ENCODE measurements around the gene FARP1. TPM values are rescaled to one million over a fixed set of nuclear protein-coding genes. Genes with fewer than 3 reads are reported as not detected.

Gene FARP1
- total and polyA plus RNA-seq, 2 of the 8 experiments (the other 6 are each of a cell fraction or from before 2014, with no cell fraction given) = 24.7 to 104 TPM

- Histone ChIP-seq H4K5ac (ENCODE audit: insufficient read length, low read depth, low read length) (no peak overlapping the region), H3K36me3 (ENCODE audit: control insufficient read depth in 2 of 4, insufficient read depth in 4 of 4, low read length in 3 of 4) (peaks cover 0 to 14% (median 6%) of the 10 kb centered on the region in 4 experiments; a peak in 5 of 8 replicates), H3K18ac (ENCODE audit: extremely low read depth, low read length) (no peak overlapping the region), H3K9me3 (ENCODE audit: insufficient read depth in 2 of 2, low read depth in 1 of 2, low read length in 1 of 2) (no peaks in the 10 kb centered on the region), H3K79me2 (ENCODE audit: control insufficient read depth in 1 of 2, insufficient read depth in 2 of 2, low read length in 2 of 2) (no peaks in the 10 kb centered on the region), H3K9ac (replicated peaks in 1 of 4; ENCODE audit: extremely low read depth in 1 of 4, low read depth in 3 of 4, low read length in 3 of 4) (no peak overlapping the region), H2BK20ac (ENCODE audit: low read length) (0 out of 2 replicates have a peak overlapping the region, but pooled peaks have one; percentile 9), H3K4me2 (ENCODE audit: insufficient read depth in 1 of 2, low read depth in 2 of 2, low read length in 2 of 2) (peak overlapping the region in 1 of 2 experiments; percentile 50; a peak in 1 of 4 replicates), H4K20me1 (replicated peaks in 1 of 2; ENCODE audit: control insufficient read depth in 1 of 2, insufficient read depth in 2 of 2, low read length in 2 of 2) (no peaks in the 10 kb centered on the region), H3K23ac (ENCODE audit: insufficient read length) (no peak overlapping the region), H3K4me3 (ENCODE audit: extremely low read depth in 1 of 4, insufficient read depth in 2 of 4, low read depth in 3 of 4, low read length in 4 of 4) (no peak overlapping the region), H4K8ac (ENCODE audit: extremely low read depth, insufficient read depth, low read length) (no peak overlapping the region), H2BK12ac (ENCODE audit: low read depth, low read length) (no peak overlapping the region), H2AK5ac (ENCODE audit: low read depth, low read length) (no peak overlapping the region; the same call in 1 of the 2 replicates), H2BK5ac (ENCODE audit: low read depth, low read length) (no peak overlapping the region; the same call in 1 of the 2 replicates), H3K27ac (ENCODE audit: low read depth, low read length) (no peak overlapping the region), H3K79me1 (ENCODE audit: low read depth, low read length) (no peaks in the 10 kb centered on the region; the same call in 1 of the 2 replicates), H3K27me3 (replicated peaks in 1 of 4; ENCODE audit: control insufficient read depth in 3 of 4, extremely low read depth in 1 of 4, insufficient read depth in 3 of 4, low read length in 3 of 4) (no peaks in the 10 kb centered on the region), H2BK120ac (replicated peaks; ENCODE audit: low read depth, low read length) (no peak overlapping the region), H3K23me2 (ENCODE audit: low read depth, low read length) (no peaks in the 10 kb centered on the region; the same call in 1 of the 2 replicates), H3K14ac (ENCODE audit: insufficient read length) (no peak overlapping the region), H3K56ac (replicated peaks; ENCODE audit: insufficient read length, low read depth, low read length) (no peak overlapping the region), H2AFZ (ENCODE audit: low read length) (no peak overlapping the region), H3K4ac (replicated peaks; ENCODE audit: insufficient read length, low read depth, low read length) (no peak overlapping the region), H4K91ac (replicated peaks; ENCODE audit: insufficient read length, low read length) (no peak overlapping the region), H2BK15ac (ENCODE audit: low read length) (peak overlapping the region; percentile 23; the same call in 1 of the 2 replicates), H3K4me1 (replicated peaks in 1 of 4; ENCODE audit: control insufficient read depth in 3 of 4, insufficient read depth in 4 of 4, low read length in 3 of 4) (peaks cover 2 to 13% (median 10%) of the 10 kb centered on the region in 4 experiments; a peak in 6 of 7 replicates)
- peak in 1 of 2 experiments; percentile 45 for DNase-seq (ENCODE audit: low read depth in 1 of 2, low spot score in 2 of 2)
- 85% methylated on average over 16 of the region's 16 CpGs; no CpG with 5 or more reads in 1 of the 2 experiments for whole genome bisulfite sequencing, 2 experiments (ENCODE audit: extremely low coverage in 1 of 2, insufficient coverage in 1 of 2, insufficient read length in 1 of 2, insufficient replicate concordance in 2 of 2, low coverage in 1 of 2, low lambda C conversion rate in 2 of 2, missing lambda C conversion rate in 1 of 2)
- ChIA-PET POLR2A (ENCODE audit: partially characterized antibody) (interaction anchor here (0.6 kb wide), 1 partner anchor 225 kb away, joined by 3 read pairs; no protein-coding TSS in a partner anchor), CTCF (ENCODE audit: partially characterized antibody) (interaction anchor here (0.6 to 1.4 kb wide), 5 partner anchors 56 to 565 kb away, joined by 3 to 4 read pairs (median 3); no protein-coding TSS in a partner anchor)
- no peak for FAIRE-seq
- TF ChIP-seq EGR1 (IDR thresholded peaks at IDR 0.05; ENCODE audit: borderline replicate concordance, low read depth, low read length) (no peak), SP4 (IDR thresholded peaks at IDR 0.05; ENCODE audit: low read length) (no peak), EP300 (IDR thresholded peaks at IDR 0.05; ENCODE audit: borderline replicate concordance in 1 of 2, low read depth in 2 of 2, low read length in 2 of 2) (no peak), BRCA1 (IDR thresholded peaks at IDR 0.05; ENCODE audit: low read depth, low read length) (no peak), TAF7 (optimal IDR thresholded peaks at IDR 0.05; ENCODE audit: borderline replicate concordance, low read depth, low read length) (no peak), YY1 (IDR thresholded peaks at IDR 0.05; ENCODE audit: low read depth, low read length) (no peak), POLR2A (IDR thresholded peaks at IDR 0.05; ENCODE audit: control extremely low read depth in 1 of 2, low read depth in 2 of 2, low read length in 2 of 2) (no peak), NRF1 (IDR thresholded peaks at IDR 0.05; ENCODE audit: low read depth, low read length) (no peak), CREB1 (IDR thresholded peaks at IDR 0.05) (no peak), SP1 (IDR thresholded peaks at IDR 0.05; ENCODE audit: low read depth, low read length) (no peak), RXRA (IDR thresholded peaks at IDR 0.05; ENCODE audit: insufficient read depth, low read depth, low read length) (no peak)
- TF ChIP-seq, protein P1, sequence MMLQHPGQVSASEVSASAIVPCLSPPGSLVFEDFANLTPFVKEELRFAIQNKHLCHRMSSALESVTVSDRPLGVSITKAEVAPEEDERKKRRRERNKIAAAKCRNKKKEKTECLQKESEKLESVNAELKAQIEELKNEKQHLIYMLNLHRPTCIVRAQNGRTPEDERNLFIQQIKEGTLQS (IDR thresholded peaks at IDR 0.05; ENCODE audit: insufficient read depth, low read depth, low read length) = no peak
Observed at GRCh38 chr13:98370806-98371515, 228.1 kb downstream of the FARP1 start.

Data from H1 (cell line).